Mesothelial cell of epicardium (in vitro differentiated cells): ENCODE data around the gene SYCE1. TPM values are rescaled to one million over a fixed set of nuclear protein-coding genes. Genes with fewer than 3 reads are reported as not detected.

Experiments
- DNase-seq, 2 experiments: peaks; one replicate each; pipeline ENCODE4 v3.0.0; 2021; ENCODE audit warnings: low spot score in 2 of 2; ENCODE audit not compliant: unreplicated experiment in 2 of 2
- H3K27ac Mint-ChIP-seq: 2 replicates; pipeline ENCODE4 v1.8.0; 2021; ENCODE audit warnings: mixed read lengths
- H3K27me3 Mint-ChIP-seq: 2 replicates; pipeline ENCODE4 v1.8.0; 2021; ENCODE audit warnings: low read depth, mixed read lengths
- H3K36me3 Mint-ChIP-seq: 2 replicates; pipeline ENCODE4 v1.8.0; 2021; ENCODE audit warnings: mixed read lengths
- H3K4me1 Mint-ChIP-seq: 2 replicates; pipeline ENCODE4 v1.8.0; 2021; ENCODE audit warnings: mixed read lengths
- H3K4me3 Mint-ChIP-seq: 2 replicates; pipeline ENCODE4 v1.8.0; 2021; ENCODE audit warnings: mild to moderate bottlenecking, moderate library complexity, mixed read lengths
- H3K9me3 Mint-ChIP-seq: 2 replicates; pipeline ENCODE4 v1.8.0; 2021; ENCODE audit warnings: mixed read lengths
- total RNA-seq: library from RNA; stranded (reverse); gene quantifications from 3 replicates; pipeline ENCODE4 v1.2.1, GENCODE V29; 2021
- TF ChIP-seq, protein P1 (sequence below): fragments of 200-600 bp; sonication (generic); IDR thresholded peaks from one replicate; pipeline ENCODE4 v1.5.0; 2021; ENCODE audit warnings: antibody characterized with exemption; ENCODE audit not compliant: unreplicated experiment

SYCE1 gene
- total RNA-seq, 1 donor from 2014 or later = not detected

- Mint-ChIP-seq H3K9me3 (peaks cover 69% of the 10 kb centered on the region), H3K4me3 (no peak overlapping the region), H3K27me3 (no peaks in the 10 kb centered on the region), H3K36me3 (no peaks in the 10 kb centered on the region), H3K27ac (no peak overlapping the region), H3K4me1 (no peaks in the 10 kb centered on the region)
- DNase-seq = no peak
- TF ChIP-seq, protein P1, sequence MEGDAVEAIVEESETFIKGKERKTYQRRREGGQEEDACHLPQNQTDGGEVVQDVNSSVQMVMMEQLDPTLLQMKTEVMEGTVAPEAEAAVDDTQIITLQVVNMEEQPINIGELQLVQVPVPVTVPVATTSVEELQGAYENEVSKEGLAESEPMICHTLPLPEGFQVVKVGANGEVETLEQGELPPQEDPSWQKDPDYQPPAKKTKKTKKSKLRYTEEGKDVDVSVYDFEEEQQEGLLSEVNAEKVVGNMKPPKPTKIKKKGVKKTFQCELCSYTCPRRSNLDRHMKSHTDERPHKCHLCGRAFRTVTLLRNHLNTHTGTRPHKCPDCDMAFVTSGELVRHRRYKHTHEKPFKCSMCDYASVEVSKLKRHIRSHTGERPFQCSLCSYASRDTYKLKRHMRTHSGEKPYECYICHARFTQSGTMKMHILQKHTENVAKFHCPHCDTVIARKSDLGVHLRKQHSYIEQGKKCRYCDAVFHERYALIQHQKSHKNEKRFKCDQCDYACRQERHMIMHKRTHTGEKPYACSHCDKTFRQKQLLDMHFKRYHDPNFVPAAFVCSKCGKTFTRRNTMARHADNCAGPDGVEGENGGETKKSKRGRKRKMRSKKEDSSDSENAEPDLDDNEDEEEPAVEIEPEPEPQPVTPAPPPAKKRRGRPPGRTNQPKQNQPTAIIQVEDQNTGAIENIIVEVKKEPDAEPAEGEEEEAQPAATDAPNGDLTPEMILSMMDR = no peak
Observed at GRCh38 chr10:133509700-133510099, 55.7 kb downstream of the SYCE1 start.

Other genes starting within 250 kb of the SYCE1 start
- 2.1 to 3.7 TPM (median 2.1 TPM) in 3 replicates for gene CALY, start 228.7 kb downstream of the SYCE1 start, total RNA-seq
- 0.25 to 0.49 TPM in 2 of 3 replicates, not detected in the other for gene PRAP1, start 218.2 kb downstream of the SYCE1 start, total RNA-seq
- 38.0 to 42.6 TPM (median 41.3 TPM) in 3 replicates for gene FUOM, start 207.6 kb downstream of the SYCE1 start, total RNA-seq
- 69.8 to 74.9 TPM (median 70.0 TPM) in 3 replicates for gene ECHS1, start 192.2 kb downstream of the SYCE1 start, total RNA-seq
- 7.5 to 9.5 TPM (median 8.0 TPM) in 3 replicates for gene PAOX, start 186.3 kb downstream of the SYCE1 start, total RNA-seq
- gene MTG1, start 171.4 kb downstream of the SYCE1 start, total RNA-seq = 86.0 to 91.1 TPM (median 90.5 TPM) in 3 replicates
- 0.50 to 0.69 TPM (median 0.55 TPM) in 3 replicates for gene SPRN, start 141.0 kb downstream of the SYCE1 start, total RNA-seq
- gene SCART1, start 111.6 kb downstream of the SYCE1 start, total RNA-seq = 4.1 to 4.7 TPM (median 4.4 TPM) in 3 replicates
- 2.1 to 3.5 TPM (median 2.8 TPM) in 3 replicates for gene CYP2E1, start 38.2 kb downstream of the SYCE1 start, total RNA-seq
- not detected in 3 replicates for gene FRG2B, start 61.2 kb upstream of the SYCE1 start, total RNA-seq